MCF 10A (cell line): ENCODE data around the gene TBK1. TPM values are rescaled to one million over a fixed set of nuclear protein-coding genes. Genes with fewer than 3 reads are reported as not detected.
"Not testable (repeated sequence)": the region's sequence is repeated elsewhere in the genome, so short reads cannot be mapped to it uniquely, and the experiment has no call there.

ENCODE experiments used
- BruUV-seq: library from RNA; stranded (reverse); fragments of 400-500 nt; replicated peaks from 2 replicates; lab custom pipeline; 2021; lab: Mats Ljungman, UMichigan
- CTCF ChIA-PET: fragments of 300-600 bp; sonication (Branson Sonifier 250); formaldehyde crosslinking; extraction: SDS; loops from one replicate; lab custom pipeline; 2021; ENCODE audit warnings: antibody characterized with exemption, inconsistent platforms; lab: Yijun Ruan, JAX
- POLR2A ChIA-PET: fragments of 300-600, 350-650 bp; sonication (Branson Sonifier 250); formaldehyde crosslinking; extraction: SDS; loops from one replicate; lab custom pipeline; 2020; ENCODE audit warnings: antibody characterized with exemption, inconsistent platforms; lab: Yijun Ruan, JAX
- DNase-seq: peaks from one replicate; pipeline ENCODE4 v3.0.0-alpha.2; 2018; ENCODE audit not compliant: unreplicated experiment
- H3K27ac Mint-ChIP-seq: one replicate; pipeline ENCODE4 v1.8.0; 2022; ENCODE audit warnings: mild to moderate bottlenecking, low read depth, mixed read lengths; ENCODE audit not compliant: unreplicated experiment
- H3K27me3 Mint-ChIP-seq: one replicate; pipeline ENCODE4 v1.8.0; 2022; ENCODE audit warnings: mixed read lengths; ENCODE audit not compliant: insufficient read depth, unreplicated experiment
- H3K36me3 Mint-ChIP-seq: one replicate; pipeline ENCODE4 v1.8.0; 2022; ENCODE audit warnings: mild to moderate bottlenecking, moderate library complexity, mixed read lengths; ENCODE audit not compliant: insufficient read depth, unreplicated experiment
- H3K4me1 Mint-ChIP-seq: one replicate; pipeline ENCODE4 v1.8.0; 2022; ENCODE audit warnings: mixed read lengths; ENCODE audit not compliant: insufficient read depth, unreplicated experiment
- H3K4me3 Mint-ChIP-seq: one replicate; pipeline ENCODE4 v1.8.0; 2022; ENCODE audit warnings: mild to moderate bottlenecking, moderate library complexity, mixed read lengths; ENCODE audit not compliant: unreplicated experiment
- H3K9me3 Mint-ChIP-seq: one replicate; pipeline ENCODE4 v1.8.0; 2022; ENCODE audit warnings: mixed read lengths; ENCODE audit not compliant: unreplicated experiment
- CTCF ChIP-seq: fragments of 200-600 bp; IDR thresholded peaks from one replicate; pipeline ENCODE4 v1.8.0; 2022; ENCODE audit warnings: antibody characterized with exemption, mild to moderate bottlenecking; ENCODE audit not compliant: unreplicated experiment
- intact Hi-C: fragments of 100-400 bp; cut with micrococcal nuclease; formaldehyde crosslinking; loops from 2 replicates; pipeline ENCODE4 v1.14.1; 2022
- total RNA-seq: library from RNA; stranded (reverse); gene quantifications from 2 replicates; pipeline ENCODE4 v1.2.3, GENCODE V29; 2022

Gene TBK1
- total RNA-seq, 1 experiment from 2014 or later: 23.0 TPM

GRCh38 chr12:64521833-64522232 is 69.9 kb downstream of the TBK1 start:
- Mint-ChIP-seq H3K27ac (peak overlapping the region; percentile 59), H3K4me1 (peaks cover 6% of the 10 kb centered on the region), H3K27me3 (no peaks in the 10 kb centered on the region), H3K4me3 (no peak overlapping the region), H3K9me3 (no peaks in the 10 kb centered on the region), H3K36me3 (no peaks in the 10 kb centered on the region)
- DNase-seq: no peak
- CTCF ChIA-PET: interaction anchor here (0.6 to 5.1 kb wide), 4 partner anchors 16 to 36 kb away, joined by 3 to 26 read pairs (median 4); no protein-coding TSS in a partner anchor
- POLR2A ChIA-PET: interaction anchor here (0.6 to 1.9 kb wide), 3 partner anchors 9 to 65 kb away, joined by 4 to 7 read pairs (median 4); no protein-coding TSS in a partner anchor
- TF ChIP-seq CTCF: no peak
- intact Hi-C loops: no loop called here
- no TSS peak for BruUV-seq

GRCh38 chr12:64522316-64522715 is 70.4 kb downstream of the TBK1 start:
- peak; percentile 16 for DNase-seq
- no peak overlapping the region for H3K4me3 Mint-ChIP-seq
- no peaks in the 10 kb centered on the region for H3K9me3 Mint-ChIP-seq
- CTCF ChIA-PET: interaction anchor here (0.6 to 5.1 kb wide), 5 partner anchors 14 to 36 kb away, joined by 3 to 26 read pairs (median 3); no protein-coding TSS in a partner anchor
- no peak for TF ChIP-seq CTCF
- POLR2A ChIA-PET: interaction anchor here (0.8 to 1.9 kb wide), 2 partner anchors 8 to 9 kb away, joined by 4 to 7 read pairs; no protein-coding TSS in a partner anchor
- H3K27me3 Mint-ChIP-seq: no peaks in the 10 kb centered on the region
- no peaks in the 10 kb centered on the region for H3K36me3 Mint-ChIP-seq
- peak overlapping the region; percentile 59 for H3K27ac Mint-ChIP-seq
- no TSS peak for BruUV-seq
- intact Hi-C loops: no loop called here
- H3K4me1 Mint-ChIP-seq: peaks cover 6% of the 10 kb centered on the region

- intact Hi-C loops: no loop called here
- Mint-ChIP-seq H3K27me3 (no peaks in the 10 kb centered on the region), H3K9me3 (no peaks in the 10 kb centered on the region), H3K36me3 (no peaks in the 10 kb centered on the region), H3K27ac (peak overlapping the region; percentile 59), H3K4me3 (no peak overlapping the region), H3K4me1 (peaks cover 6% of the 10 kb centered on the region)
- BruUV-seq: no TSS peak
- ChIA-PET CTCF (interaction anchor here (0.7 to 5.1 kb wide), 3 partner anchors 12 to 27 kb away, joined by 3 to 26 read pairs (median 3); no protein-coding TSS in a partner anchor), POLR2A (interaction anchor here (0.6 to 1.9 kb wide), 2 partner anchors 10 to 62 kb away, joined by 3 to 7 read pairs; no protein-coding TSS in a partner anchor)
- peak; percentile 10 for DNase-seq
- TF ChIP-seq CTCF: no peak
Measured at GRCh38 chr12:64522807-64523206, 70.9 kb downstream of the TBK1 start.

GRCh38 chr12:64523565-64524444 is 71.9 kb downstream of the TBK1 start:
- intact Hi-C loops: not testable (repeated sequence)

More at GRCh38 chr12:64523565-64524444, 71.9 kb downstream of the TBK1 start:
- H3K9me3 Mint-ChIP-seq, DNase-seq, H3K4me1 Mint-ChIP-seq, H3K4me3 Mint-ChIP-seq, H3K36me3 Mint-ChIP-seq, H3K27me3 Mint-ChIP-seq, H3K27ac Mint-ChIP-seq, BruUV-seq: not testable (repeated sequence)
- ChIA-PET POLR2A (interaction anchor here (0.6 to 1.9 kb wide), 2 partner anchors 11 to 63 kb away, joined by 3 to 7 read pairs; no protein-coding TSS in a partner anchor), CTCF (interaction anchor here (0.8 to 5.1 kb wide), 2 partner anchors 13 to 26 kb away, joined by 3 to 26 read pairs; no protein-coding TSS in a partner anchor)
